Measurements from ENCODE around the gene CCDC197.
A peak's percentile ranks its signal among the peaks of the same experiment; 100 is the strongest.

The CCDC197 gene

GRCh38 chr14:94026173-94026888 lies 29.2 kb downstream of the CCDC197 start, which contains the start of gene OTUB2:
Gene OTUB2 (plus strand): TSS chr14:94026340. CDS start chr14:94026538, 198 bp downstream.
- DNase-seq (ENCODE audit: low read depth): peak; percentile 83

- no peak for DNase-seq (ENCODE audit: low read depth)
Measured at GRCh38 chr14:94026889-94027469, 29.9 kb downstream of the CCDC197 start.

GRCh38 chr14:94027566-94028449 lies 30.7 kb downstream of the CCDC197 start:
- DNase-seq (ENCODE audit: low read depth): no peak

GRCh38 chr14:94028450-94028826 lies 31.3 kb downstream of the CCDC197 start:
- no peak for DNase-seq (ENCODE audit: low read depth)

GRCh38 chr14:94029265-94029664 lies 32.2 kb downstream of the CCDC197 start:
- DNase-seq (ENCODE audit: low read depth): no peak

GRCh38 chr14:94029671-94030203 lies 32.6 kb downstream of the CCDC197 start:
- no peak for DNase-seq (ENCODE audit: low read depth)

GRCh38 chr14:94030571-94030970 lies 33.5 kb downstream of the CCDC197 start:
- DNase-seq (ENCODE audit: low read depth): no peak

- no peak for DNase-seq (ENCODE audit: low read depth)
Measured at GRCh38 chr14:94031161-94031882, 34.2 kb downstream of the CCDC197 start.

GRCh38 chr14:94031883-94032279 lies 34.8 kb downstream of the CCDC197 start:
- no peak for DNase-seq (ENCODE audit: low read depth)

GRCh38 chr14:94034886-94035285 lies 37.8 kb downstream of the CCDC197 start:
- DNase-seq (ENCODE audit: low read depth): no peak

GRCh38 chr14:94036313-94037167 lies 39.4 kb downstream of the CCDC197 start:
- DNase-seq (ENCODE audit: low read depth): peak; percentile 54

- DNase-seq (ENCODE audit: low read depth): no peak
Measured at GRCh38 chr14:94037954-94038353, 40.9 kb downstream of the CCDC197 start.

GRCh38 chr14:94038510-94038909 lies 41.4 kb downstream of the CCDC197 start:
- no peak for DNase-seq (ENCODE audit: low read depth)

- no peak for DNase-seq (ENCODE audit: low read depth)
Measured at GRCh38 chr14:94038921-94039629, 42.0 kb downstream of the CCDC197 start.

GRCh38 chr14:94040247-94040646 lies 43.1 kb downstream of the CCDC197 start:
- DNase-seq (ENCODE audit: low read depth): no peak

- DNase-seq (ENCODE audit: low read depth): no peak
Measured at GRCh38 chr14:94040796-94041195, 43.7 kb downstream of the CCDC197 start.

- no peak for DNase-seq (ENCODE audit: low read depth)
Measured at GRCh38 chr14:94041551-94042346, 44.6 kb downstream of the CCDC197 start.

- no peak for DNase-seq (ENCODE audit: low read depth)
Measured at GRCh38 chr14:94042433-94043091, 45.5 kb downstream of the CCDC197 start.

Measured in CMK (cell line).